ENCODE data around the gene KRTAP10-12.

GRCh38 chr21:44709426-44710293, 12.7 kb downstream of the KRTAP10-12 start:
- TF ChIP-seq, protein P1, sequence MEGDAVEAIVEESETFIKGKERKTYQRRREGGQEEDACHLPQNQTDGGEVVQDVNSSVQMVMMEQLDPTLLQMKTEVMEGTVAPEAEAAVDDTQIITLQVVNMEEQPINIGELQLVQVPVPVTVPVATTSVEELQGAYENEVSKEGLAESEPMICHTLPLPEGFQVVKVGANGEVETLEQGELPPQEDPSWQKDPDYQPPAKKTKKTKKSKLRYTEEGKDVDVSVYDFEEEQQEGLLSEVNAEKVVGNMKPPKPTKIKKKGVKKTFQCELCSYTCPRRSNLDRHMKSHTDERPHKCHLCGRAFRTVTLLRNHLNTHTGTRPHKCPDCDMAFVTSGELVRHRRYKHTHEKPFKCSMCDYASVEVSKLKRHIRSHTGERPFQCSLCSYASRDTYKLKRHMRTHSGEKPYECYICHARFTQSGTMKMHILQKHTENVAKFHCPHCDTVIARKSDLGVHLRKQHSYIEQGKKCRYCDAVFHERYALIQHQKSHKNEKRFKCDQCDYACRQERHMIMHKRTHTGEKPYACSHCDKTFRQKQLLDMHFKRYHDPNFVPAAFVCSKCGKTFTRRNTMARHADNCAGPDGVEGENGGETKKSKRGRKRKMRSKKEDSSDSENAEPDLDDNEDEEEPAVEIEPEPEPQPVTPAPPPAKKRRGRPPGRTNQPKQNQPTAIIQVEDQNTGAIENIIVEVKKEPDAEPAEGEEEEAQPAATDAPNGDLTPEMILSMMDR (IDR thresholded peaks at IDR 0.05; ENCODE audit: poor library complexity) = no peak
- peak; percentile 72 for TF ChIP-seq EZH2 (IDR thresholded peaks at IDR 0.05; ENCODE audit: borderline replicate concordance)
- TF ChIP-seq EZH2phosphoT487 (IDR thresholded peaks at IDR 0.05; ENCODE audit: low read depth, severe bottlenecking, unreplicated experiment) = no peak
